Measurements from ENCODE around the gene GCH1.
"Not testable (repeated sequence)": the region's sequence is repeated elsewhere in the genome, so short reads cannot be mapped to it uniquely, and the experiment has no call there.

The GCH1 gene

GRCh38 chr14:54902143-54902520, 494 bp downstream of the GCH1 start:
- H3K27me3 ChIP-seq (replicated peaks; ENCODE audit: insufficient read depth, low read length): no peaks in the 10 kb centered on the region
- peak overlapping the region; percentile 76 for H3K4me3 ChIP-seq (ENCODE audit: low read length)
- H3K36me3 ChIP-seq (replicated peaks; ENCODE audit: insufficient read depth, low read length): no peaks in the 10 kb centered on the region
- no peaks in the 10 kb centered on the region for H3K79me2 ChIP-seq (ENCODE audit: low read length)
- peak overlapping the region; percentile 58; the same call in 1 of the 2 replicates for H3K27ac ChIP-seq (ENCODE audit: low read length)
- peak overlapping the region; percentile 78 for H3K4me2 ChIP-seq (ENCODE audit: low read depth, low read length)
- H3K9ac ChIP-seq (ENCODE audit: low read length): peak overlapping the region; percentile 60
- H3F3A ChIP-seq (ENCODE audit: insufficient read depth, low read length): peaks cover 7% of the 10 kb centered on the region; the same call in 1 of the 2 replicates
- H4K20me1 ChIP-seq (ENCODE audit: insufficient read depth, low read length): no peaks in the 10 kb centered on the region
- H3K9me3 ChIP-seq (replicated peaks; ENCODE audit: insufficient read depth, low read length): no peaks in the 10 kb centered on the region
- DNase-seq: peak; percentile 50
- TF ChIP-seq, protein P1, sequence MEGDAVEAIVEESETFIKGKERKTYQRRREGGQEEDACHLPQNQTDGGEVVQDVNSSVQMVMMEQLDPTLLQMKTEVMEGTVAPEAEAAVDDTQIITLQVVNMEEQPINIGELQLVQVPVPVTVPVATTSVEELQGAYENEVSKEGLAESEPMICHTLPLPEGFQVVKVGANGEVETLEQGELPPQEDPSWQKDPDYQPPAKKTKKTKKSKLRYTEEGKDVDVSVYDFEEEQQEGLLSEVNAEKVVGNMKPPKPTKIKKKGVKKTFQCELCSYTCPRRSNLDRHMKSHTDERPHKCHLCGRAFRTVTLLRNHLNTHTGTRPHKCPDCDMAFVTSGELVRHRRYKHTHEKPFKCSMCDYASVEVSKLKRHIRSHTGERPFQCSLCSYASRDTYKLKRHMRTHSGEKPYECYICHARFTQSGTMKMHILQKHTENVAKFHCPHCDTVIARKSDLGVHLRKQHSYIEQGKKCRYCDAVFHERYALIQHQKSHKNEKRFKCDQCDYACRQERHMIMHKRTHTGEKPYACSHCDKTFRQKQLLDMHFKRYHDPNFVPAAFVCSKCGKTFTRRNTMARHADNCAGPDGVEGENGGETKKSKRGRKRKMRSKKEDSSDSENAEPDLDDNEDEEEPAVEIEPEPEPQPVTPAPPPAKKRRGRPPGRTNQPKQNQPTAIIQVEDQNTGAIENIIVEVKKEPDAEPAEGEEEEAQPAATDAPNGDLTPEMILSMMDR (IDR thresholded peaks at IDR 0.05; ENCODE audit: low read length): no peak
- TF ChIP-seq EZH2 (optimal IDR thresholded peaks at IDR 0.05; ENCODE audit: low read depth, low read length) (no peak), EZH2phosphoT487 (IDR thresholded peaks at IDR 0.05; ENCODE audit: low read length) (no peak)
- H2AFZ ChIP-seq (ENCODE audit: low read length): peak overlapping the region; percentile 69
- no peaks in the 10 kb centered on the region for H3K9me2 ChIP-seq (replicated peaks; ENCODE audit: insufficient read depth, low read length)
- no peaks in the 10 kb centered on the region for H3K4me1 ChIP-seq (ENCODE audit: low read length)

GRCh38 chr14:54901380-54902142, 1.1 kb downstream of the GCH1 start:
- H2AFZ ChIP-seq (ENCODE audit: low read length): peak overlapping the region; percentile 69
- no peaks in the 10 kb centered on the region for H3K9me3 ChIP-seq (replicated peaks; ENCODE audit: insufficient read depth, low read length)
- H3K9me2 ChIP-seq (replicated peaks; ENCODE audit: insufficient read depth, low read length): no peaks in the 10 kb centered on the region
- no peak for DNase-seq
- peak overlapping the region; percentile 60; the same call in 1 of the 2 replicates for H3K9ac ChIP-seq (ENCODE audit: low read length)
- H3K4me2 ChIP-seq (ENCODE audit: low read depth, low read length): peak overlapping the region; percentile 78
- H3K36me3 ChIP-seq (replicated peaks; ENCODE audit: insufficient read depth, low read length): no peaks in the 10 kb centered on the region
- peaks cover 7% of the 10 kb centered on the region; the same call in 1 of the 2 replicates for H3F3A ChIP-seq (ENCODE audit: insufficient read depth, low read length)
- H3K27me3 ChIP-seq (replicated peaks; ENCODE audit: insufficient read depth, low read length): no peaks in the 10 kb centered on the region
- no peaks in the 10 kb centered on the region for H4K20me1 ChIP-seq (ENCODE audit: insufficient read depth, low read length)
- H3K4me1 ChIP-seq (ENCODE audit: low read length): no peaks in the 10 kb centered on the region
- no peaks in the 10 kb centered on the region for H3K79me2 ChIP-seq (ENCODE audit: low read length)
- H3K27ac ChIP-seq (ENCODE audit: low read length): no peak overlapping the region; the same call in 1 of the 2 replicates
- TF ChIP-seq, protein P1 (IDR thresholded peaks at IDR 0.05; ENCODE audit: low read length): no peak
- no peak for TF ChIP-seq EZH2 (optimal IDR thresholded peaks at IDR 0.05; ENCODE audit: low read depth, low read length)
- H3K4me3 ChIP-seq (ENCODE audit: low read length): peak overlapping the region; percentile 76

GRCh38 chr14:54899573-54899972, 3.1 kb downstream of the GCH1 start:
- H3K4me1 ChIP-seq (ENCODE audit: low read length): no peaks in the 10 kb centered on the region
- no peaks in the 10 kb centered on the region for H3K9me2 ChIP-seq (replicated peaks; ENCODE audit: insufficient read depth, low read length)
- peaks cover 7% of the 10 kb centered on the region; the same call in 1 of the 2 replicates for H3F3A ChIP-seq (ENCODE audit: insufficient read depth, low read length)
- no peak overlapping the region for H3K9ac ChIP-seq (ENCODE audit: low read length)
- no peak overlapping the region for H3K4me2 ChIP-seq (ENCODE audit: low read depth, low read length)
- no peak overlapping the region for H2AFZ ChIP-seq (ENCODE audit: low read length)
- no peaks in the 10 kb centered on the region for H3K79me2 ChIP-seq (ENCODE audit: low read length)
- no peaks in the 10 kb centered on the region for H3K36me3 ChIP-seq (replicated peaks; ENCODE audit: insufficient read depth, low read length)
- no peaks in the 10 kb centered on the region for H4K20me1 ChIP-seq (ENCODE audit: insufficient read depth, low read length)
- no peak for TF ChIP-seq EZH2 (optimal IDR thresholded peaks at IDR 0.05; ENCODE audit: low read depth, low read length)
- no peak for DNase-seq
- H3K9me3 ChIP-seq (replicated peaks; ENCODE audit: insufficient read depth, low read length): no peaks in the 10 kb centered on the region
- H3K27ac ChIP-seq (ENCODE audit: low read length): no peak overlapping the region
- no peak overlapping the region for H3K4me3 ChIP-seq (ENCODE audit: low read length)
- no peaks in the 10 kb centered on the region for H3K27me3 ChIP-seq (replicated peaks; ENCODE audit: insufficient read depth, low read length)

DNA sequence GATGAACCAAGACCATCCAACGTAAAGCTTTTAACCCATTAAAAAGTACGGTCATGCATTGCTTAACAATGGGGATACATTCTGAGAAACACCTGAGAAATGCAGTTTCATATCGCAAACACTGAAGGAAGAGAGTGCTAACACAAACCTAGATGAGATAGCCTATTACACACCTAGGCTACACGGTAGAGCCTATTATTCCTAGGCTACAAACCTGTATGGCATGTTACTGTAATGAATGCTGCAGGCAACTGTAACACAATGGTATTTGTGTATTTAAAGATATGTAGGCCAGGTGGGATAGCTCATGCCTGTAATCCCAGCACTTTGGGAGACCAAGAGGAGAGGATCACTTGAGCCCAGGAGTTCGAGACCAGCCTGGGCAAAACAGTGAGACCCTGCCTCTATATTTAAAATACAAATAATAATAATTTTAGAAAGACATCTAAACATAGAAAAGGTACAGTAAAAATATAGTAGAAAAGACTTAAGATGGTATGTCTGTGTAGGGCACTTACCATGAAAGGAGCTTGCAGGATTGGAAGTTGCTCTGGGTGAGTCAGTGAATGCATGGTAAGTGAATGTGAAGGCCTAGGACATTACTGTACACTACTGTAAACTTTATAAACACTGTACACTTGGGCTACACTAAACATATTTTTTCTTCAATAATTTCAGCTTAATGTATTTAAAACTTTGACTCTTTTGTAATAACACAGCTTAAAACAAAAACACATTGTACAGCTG, 4.6 kb downstream of the GCH1 start:
- H3K27ac ChIP-seq (ENCODE audit: low read length); H3K9me3 ChIP-seq (replicated peaks; ENCODE audit: insufficient read depth, low read length); H2AFZ ChIP-seq (ENCODE audit: low read length); H3K4me3 ChIP-seq (ENCODE audit: low read length); H3K36me3 ChIP-seq (replicated peaks; ENCODE audit: insufficient read depth, low read length); H3K9me2 ChIP-seq (replicated peaks; ENCODE audit: insufficient read depth, low read length); H3K4me2 ChIP-seq (ENCODE audit: low read depth, low read length); H3F3A ChIP-seq (ENCODE audit: insufficient read depth, low read length); H4K20me1 ChIP-seq (ENCODE audit: insufficient read depth, low read length); H3K79me2 ChIP-seq (ENCODE audit: low read length); H3K9ac ChIP-seq (ENCODE audit: low read length); DNase-seq; H3K4me1 ChIP-seq (ENCODE audit: low read length); H3K27me3 ChIP-seq (replicated peaks; ENCODE audit: insufficient read depth, low read length): not testable (repeated sequence)

All from MM.1S (cell line).